Measurements from ENCODE around the gene CRACR2A. TPM values are rescaled to one million over a fixed set of nuclear protein-coding genes. Genes with fewer than 3 reads are reported as not detected.
A peak's percentile ranks its signal among the peaks of the same experiment; 100 is the strongest.

The CRACR2A gene
- total and polyA plus RNA-seq, 9 of the 15 experiments (the other 6 are each of a cell fraction or from before 2014, with no cell fraction given), result 2.1 to 15.1 (median 10.4) TPM

DNA sequence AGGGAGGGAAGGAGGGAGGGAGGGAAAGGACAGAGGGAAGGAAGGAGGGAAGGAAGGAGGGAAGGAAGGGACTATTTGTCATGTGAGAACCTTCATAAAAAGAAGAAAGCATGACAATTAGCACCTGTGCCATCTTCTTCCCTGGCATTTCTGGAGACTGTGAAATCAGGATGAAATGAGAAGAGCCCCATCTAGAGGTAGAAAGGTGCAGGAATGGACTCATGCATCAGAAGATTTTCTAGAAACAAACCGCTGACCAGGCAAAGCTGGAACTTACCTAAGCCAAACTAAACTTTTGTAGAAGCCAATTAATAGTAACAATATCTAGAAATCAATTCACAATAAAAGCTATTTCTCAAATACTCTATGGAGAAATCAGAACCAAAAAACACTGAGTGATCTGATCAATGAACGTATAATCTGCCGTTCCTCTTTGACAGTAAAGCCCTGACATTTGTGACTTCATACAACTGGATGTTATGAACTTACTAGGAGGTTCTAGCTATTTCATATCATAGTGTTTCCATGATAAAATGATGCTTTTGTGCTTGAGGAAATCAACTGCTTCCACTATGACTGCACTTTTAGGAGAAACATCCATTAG is 24.4 kb upstream of the CRACR2A start:
- DNase-seq (ENCODE audit: extremely low read depth in 1 of 4, low spot score in 3 of 4), result peak; percentile 12 to 17 (median 14)
- Histone ChIP-seq H3K4me3 (no peak overlapping the region), H3K27me3 (ENCODE audit: control insufficient read depth in 2 of 2, insufficient read depth in 2 of 2, low read length in 2 of 2) (no peaks in the 10 kb centered on the region), H2AFZ (ENCODE audit: low read depth, low read length) (no peak overlapping the region), H3K27ac (ENCODE audit: extremely low read depth, low read depth, low read length) (no peak overlapping the region), H3K9me3 (replicated peaks; ENCODE audit: control insufficient read depth, insufficient read depth, low read depth, low read length) (no peaks in the 10 kb centered on the region), H4K20me1 (replicated peaks; ENCODE audit: control insufficient read depth, insufficient read depth, low read length) (no peaks in the 10 kb centered on the region), H3K4me1 (replicated peaks in 1 of 2; ENCODE audit: control insufficient read depth in 2 of 2, insufficient read depth in 2 of 2, low read length in 2 of 2) (no peaks in the 10 kb centered on the region), H3K9ac (ENCODE audit: insufficient read depth in 1 of 2, low read depth in 2 of 2, low read length in 2 of 2) (no peak overlapping the region), H3K9me1 (ENCODE audit: control insufficient read depth, insufficient read depth, low read length) (no peaks in the 10 kb centered on the region), H3K79me2 (ENCODE audit: control insufficient read depth, insufficient read depth, low read length) (no peaks in the 10 kb centered on the region), H3K36me3 (ENCODE audit: control insufficient read depth, insufficient read depth, low read length) (no peaks in the 10 kb centered on the region), H3K4me2 (ENCODE audit: insufficient read depth, low read length) (no peak overlapping the region)
- POLR2A ChIA-PET, result no interaction called here
- TF ChIP-seq MAFG (tag; conservative IDR thresholded peaks at IDR 0.05) (peak; percentile 32; the same call in 1 of the 2 replicates), REST (IDR thresholded peaks at IDR 0.05; ENCODE audit: borderline replicate concordance) (peak; percentile 5; the same call in 1 of the 2 replicates), REST (CRISPR knock-in tag; IDR thresholded peaks at IDR 0.05; ENCODE audit: low read depth) (no peak), ZNF316 (IDR thresholded peaks at IDR 0.05) (peak; percentile 54), STAG1 (CRISPR knock-in tag; IDR thresholded peaks at IDR 0.05; ENCODE audit: borderline replicate concordance) (no peak), MAFF (IDR thresholded peaks at IDR 0.05; ENCODE audit: low read length) (0 out of 2 replicates have a peak, but pooled peaks have one; percentile 14), ARID1B (IDR thresholded peaks at IDR 0.05) (no peak), MAFK (IDR thresholded peaks at IDR 0.05; ENCODE audit: low read length) (peak; percentile 13; the same call in 1 of the 2 replicates), CTCF (IDR thresholded peaks at IDR 0.05 in 2 of 3, conservative IDR thresholded peaks at IDR 0.05 in 1 of 3; ENCODE audit: insufficient read depth in 2 of 3, low read depth in 1 of 3, low read length in 3 of 3) (peak; percentile 33 to 67 (median 45); a peak in 5 of 6 replicates), SMC3 (conservative IDR thresholded peaks at IDR 0.05; ENCODE audit: insufficient read depth, low read depth, low read length) (0 out of 2 replicates have a peak, but pooled peaks have one; percentile 18), NELFE (IDR thresholded peaks at IDR 0.05; ENCODE audit: insufficient read depth, insufficient read length) (no peak), RAD21 (CRISPR knock-in tag; conservative IDR thresholded peaks at IDR 0.05 in 1 of 2, IDR thresholded peaks at IDR 0.05 in 1 of 2) (peak; percentile 39 to 64), C11orf30 (IDR thresholded peaks at IDR 0.05; ENCODE audit: low read depth) (peak; percentile 46; the same call in 1 of the 2 replicates)
- intact Hi-C loops (cut with micrococcal nuclease) (no loop called here), in situ Hi-C loops (cut with MboI) (no loop called here)
- ATAC-seq, result no peak
- BruUV-seq (replicated peaks), result no TSS peak
- CTCF ChIA-PET (ENCODE audit: low intra/inter-chr PET ratio), result interaction anchor here (0.6 to 1.4 kb wide), 2 partner anchors 45 to 477 kb away, joined by 3 to 4 read pairs; no protein-coding TSS in a partner anchor
- 0% methylated on average over 3 of the region's 3 CpGs for WGBS (ENCODE audit: insufficient coverage, low coverage, missing lambda C conversion rate)
- FAIRE-seq, result peak; percentile 6

Measured in K562 (cell line).